Smooth muscle cell (in vitro differentiated cells): Measurements from ENCODE around the gene WSB1. TPM values are rescaled to one million over a fixed set of nuclear protein-coding genes. Genes with fewer than 3 reads are reported as not detected.
A peak's percentile ranks its signal among the peaks of the same experiment; 100 is the strongest.
"Not testable (repeated sequence)": the region's sequence is repeated elsewhere in the genome, so short reads cannot be mapped to it uniquely, and the experiment has no call there.

Experiments used
- DNase-seq: peaks from one replicate; lab custom pipeline; 2025; ENCODE audit not compliant: unreplicated experiment; lab: John Stamatoyannopoulos, UW
- H2AFZ ChIP-seq: fragments of 200-600 bp; sonication (generic); 2 replicates; pipeline ENCODE4 v1.6.0; 2016; ENCODE audit warnings: antibody characterized with exemption, low read depth, mild to moderate bottlenecking
- H3F3A ChIP-seq: fragments of 200-600 bp; sonication (generic); 2 replicates; pipeline ENCODE4 v1.6.0; 2017; ENCODE audit warnings: antibody characterized with exemption, low read depth
- H3K27ac ChIP-seq: fragments of 200-600 bp; sonication (generic); 2 replicates; pipeline ENCODE4 v1.5.1; 2016; ENCODE audit warnings: low read depth, mild to moderate bottlenecking
- H3K27me3 ChIP-seq: fragments of 200-600 bp; sonication (generic); 2 replicates; pipeline ENCODE4 v1.6.1; 2016; ENCODE audit warnings: low read depth, mild to moderate bottlenecking
- H3K36me3 ChIP-seq: fragments of 200-600 bp; sonication (generic); 2 replicates; pipeline ENCODE4 v1.5.1; 2016; ENCODE audit warnings: low read depth
- H3K4me1 ChIP-seq: fragments of 200-600 bp; sonication (generic); 2 replicates; pipeline ENCODE4 v1.5.1; 2016; ENCODE audit warnings: low read depth
- H3K4me2 ChIP-seq: fragments of 200-600 bp; sonication (generic); 2 replicates; pipeline ENCODE4 v1.6.0; 2016; ENCODE audit warnings: mild to moderate bottlenecking
- H3K4me3 ChIP-seq: fragments of 200-600 bp; sonication (generic); 2 replicates; pipeline ENCODE4 v1.5.1; 2016; ENCODE audit warnings: mild to moderate bottlenecking
- H3K79me2 ChIP-seq: fragments of 200-600 bp; sonication (generic); 2 replicates; pipeline ENCODE4 v1.6.0; 2016; ENCODE audit warnings: low read depth, mild to moderate bottlenecking
- H3K9ac ChIP-seq: fragments of 200-600 bp; sonication (generic); 2 replicates; pipeline ENCODE4 v1.6.0; 2016; ENCODE audit warnings: low read depth
- H3K9me3 ChIP-seq: fragments of 200-600 bp; sonication (generic); replicated peaks from 2 replicates; pipeline ENCODE4 v1.5.1; 2016; ENCODE audit warnings: low read depth
- H4K20me1 ChIP-seq: fragments of 200-600 bp; sonication (generic); 2 replicates; pipeline ENCODE4 v1.6.0; 2016; ENCODE audit warnings: low read depth
- WGBS: methylation state at CpG from one replicate; pipeline ENCODE4 v1.1.7; 2016; ENCODE audit warnings: low lambda C conversion rate; 5-methylcytosine and 5-hydroxymethylcytosine counted together
- polyA plus RNA-seq: library from polyadenylated mRNA; unstranded; fragments of >200 nt; fragmentation: Nextera tagmentation; extraction: Ambion mirVana; gene quantifications from 2 replicates; pipeline ENCODE4 v1.2.1, GENCODE V29; 2016
- total RNA-seq: library from RNA; depleted of rRNA; stranded (reverse); fragments of >200 nt; gene quantifications from 2 replicates; pipeline ENCODE4 v1.2.3, GENCODE V29; 2014
- TF ChIP-seq, protein P1 (sequence below): fragments of 200-600 bp; sonication (generic); IDR thresholded peaks from 2 replicates; pipeline ENCODE4 v1.5.1; 2017; ENCODE audit warnings: borderline replicate concordance, mild to moderate bottlenecking, antibody characterized with exemption; ENCODE audit not compliant: insufficient read depth, poor library complexity, severe bottlenecking

Gene WSB1
- total and polyA plus RNA-seq, 2 experiments from 2014 or later = 156 to 256 TPM

- no peaks in the 10 kb centered on the region for H3F3A ChIP-seq
- H2AFZ ChIP-seq = no peak overlapping the region
- H3K4me3 ChIP-seq = no peak overlapping the region
- H3K4me1 ChIP-seq = no peaks in the 10 kb centered on the region
- peaks cover 6% of the 10 kb centered on the region for H3K27me3 ChIP-seq
- TF ChIP-seq, protein P1, sequence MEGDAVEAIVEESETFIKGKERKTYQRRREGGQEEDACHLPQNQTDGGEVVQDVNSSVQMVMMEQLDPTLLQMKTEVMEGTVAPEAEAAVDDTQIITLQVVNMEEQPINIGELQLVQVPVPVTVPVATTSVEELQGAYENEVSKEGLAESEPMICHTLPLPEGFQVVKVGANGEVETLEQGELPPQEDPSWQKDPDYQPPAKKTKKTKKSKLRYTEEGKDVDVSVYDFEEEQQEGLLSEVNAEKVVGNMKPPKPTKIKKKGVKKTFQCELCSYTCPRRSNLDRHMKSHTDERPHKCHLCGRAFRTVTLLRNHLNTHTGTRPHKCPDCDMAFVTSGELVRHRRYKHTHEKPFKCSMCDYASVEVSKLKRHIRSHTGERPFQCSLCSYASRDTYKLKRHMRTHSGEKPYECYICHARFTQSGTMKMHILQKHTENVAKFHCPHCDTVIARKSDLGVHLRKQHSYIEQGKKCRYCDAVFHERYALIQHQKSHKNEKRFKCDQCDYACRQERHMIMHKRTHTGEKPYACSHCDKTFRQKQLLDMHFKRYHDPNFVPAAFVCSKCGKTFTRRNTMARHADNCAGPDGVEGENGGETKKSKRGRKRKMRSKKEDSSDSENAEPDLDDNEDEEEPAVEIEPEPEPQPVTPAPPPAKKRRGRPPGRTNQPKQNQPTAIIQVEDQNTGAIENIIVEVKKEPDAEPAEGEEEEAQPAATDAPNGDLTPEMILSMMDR = no peak
- 79% methylated on average over 6 of the region's 6 CpGs for WGBS
- H3K36me3 ChIP-seq = no peaks in the 10 kb centered on the region
- no peaks in the 10 kb centered on the region for H4K20me1 ChIP-seq
- no peaks in the 10 kb centered on the region for H3K79me2 ChIP-seq
- H3K4me2 ChIP-seq = no peak overlapping the region
- DNase-seq = no peak
- H3K27ac ChIP-seq = no peak overlapping the region
- no peak overlapping the region for H3K9ac ChIP-seq
- H3K9me3 ChIP-seq = no peaks in the 10 kb centered on the region
These were observed 25.4 kb upstream of the WSB1 start for GRCh38 chr17:27268394-27269085.

DNA sequence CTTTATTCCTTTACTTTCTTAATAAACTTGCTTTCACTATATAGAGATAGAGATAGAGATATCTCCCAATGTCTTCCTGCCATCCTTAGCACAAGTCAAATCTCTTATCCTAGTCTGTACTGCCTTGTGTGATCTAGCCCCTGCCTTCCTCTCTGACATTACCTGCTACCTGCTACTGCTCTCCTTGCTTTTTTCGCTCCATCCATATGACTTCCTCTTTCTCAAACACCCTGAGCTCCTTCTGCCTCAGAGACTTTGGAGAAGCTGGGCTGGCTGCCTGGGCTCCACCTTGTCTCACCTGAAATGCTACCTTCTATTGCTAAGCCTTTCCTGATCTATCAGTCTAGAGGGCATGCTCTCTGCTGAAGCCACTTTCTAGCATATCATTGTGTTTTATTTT lies 24.7 kb upstream of the WSB1 start:
- Histone ChIP-seq H3K36me3 (no peaks in the 10 kb centered on the region), H3K9ac (no peak overlapping the region), H3K4me1 (no peaks in the 10 kb centered on the region), H3K9me3 (no peaks in the 10 kb centered on the region), H3K4me3 (no peak overlapping the region), H3F3A (no peaks in the 10 kb centered on the region), H3K27ac (no peak overlapping the region), H4K20me1 (no peaks in the 10 kb centered on the region), H3K79me2 (no peaks in the 10 kb centered on the region), H3K27me3 (peaks cover 6% of the 10 kb centered on the region), H2AFZ (no peak overlapping the region), H3K4me2 (no peak overlapping the region)
- 85% methylated on average over 1 of the region's 1 CpG for WGBS
- no peak for DNase-seq
- TF ChIP-seq, protein P1 = no peak

- H3K9me3 ChIP-seq = no peaks in the 10 kb centered on the region
- no peak overlapping the region for H2AFZ ChIP-seq
- TF ChIP-seq, protein P1 = no peak
- H3F3A ChIP-seq = no peaks in the 10 kb centered on the region
- no peaks in the 10 kb centered on the region for H3K36me3 ChIP-seq
- no peaks in the 10 kb centered on the region for H3K4me1 ChIP-seq
- 78% methylated on average over 7 of the region's 7 CpGs for WGBS
- no peaks in the 10 kb centered on the region for H4K20me1 ChIP-seq
- no peak overlapping the region for H3K4me3 ChIP-seq
- no peak overlapping the region for H3K27ac ChIP-seq
- H3K9ac ChIP-seq = no peak overlapping the region
- peaks cover 6% of the 10 kb centered on the region for H3K27me3 ChIP-seq
- DNase-seq = no peak
- no peak overlapping the region for H3K4me2 ChIP-seq
- no peaks in the 10 kb centered on the region for H3K79me2 ChIP-seq
These were observed 23.9 kb upstream of the WSB1 start for GRCh38 chr17:27269974-27270373.

- H3K4me1 ChIP-seq = no peaks in the 10 kb centered on the region
- H3K9me3 ChIP-seq = no peaks in the 10 kb centered on the region
- no peaks in the 10 kb centered on the region for H3K36me3 ChIP-seq
- H3K27me3 ChIP-seq = no peaks in the 10 kb centered on the region
- no peaks in the 10 kb centered on the region for H3K79me2 ChIP-seq
- H3K4me3 ChIP-seq = no peak overlapping the region
- peak overlapping the region; percentile 37 for H3K27ac ChIP-seq
- no peaks in the 10 kb centered on the region for H4K20me1 ChIP-seq
- H3F3A ChIP-seq = no peaks in the 10 kb centered on the region
- DNase-seq = no peak
- peak overlapping the region; percentile 37 for H3K4me2 ChIP-seq
- WGBS = 44% methylated on average over 14 of the region's 14 CpGs
- no peak overlapping the region for H3K9ac ChIP-seq
- H2AFZ ChIP-seq = peak overlapping the region; percentile 91
- TF ChIP-seq, protein P1 = no peak
These were observed 17.2 kb upstream of the WSB1 start for GRCh38 chr17:27276653-27277156.

- not testable (repeated sequence) for H4K20me1 ChIP-seq, H2AFZ ChIP-seq, H3K27me3 ChIP-seq, H3K9me3 ChIP-seq, H3K79me2 ChIP-seq, H3K4me3 ChIP-seq, H3F3A ChIP-seq, DNase-seq, H3K4me2 ChIP-seq, H3K9ac ChIP-seq, H3K36me3 ChIP-seq, H3K27ac ChIP-seq, H3K4me1 ChIP-seq
- 90% methylated on average over 3 of the region's 3 CpGs for WGBS
These were observed 14.8 kb upstream of the WSB1 start for GRCh38 chr17:27279132-27279531.
